HCT116 (cell line): ENCODE results near the gene CSAD. TPM values are rescaled to one million over a fixed set of nuclear protein-coding genes. Genes with fewer than 3 reads are reported as not detected.

Source experiments
- ATAC-seq: fragments of 200-7000 bp; cut with Tn5 transposase; 2 replicates; pipeline ENCODE4 v1.9.1; 2020; ENCODE audit warnings: mild to moderate bottlenecking, moderate library complexity
- BruUV-seq: library from RNA; stranded (reverse); fragments of 400-500 nt; replicated peaks from 2 replicates; lab custom pipeline; 2021; lab: Mats Ljungman, UMichigan
- CTCF ChIA-PET: fragments of 300-600 bp; sonication (Branson Sonifier 250); formaldehyde crosslinking; loops from one replicate; lab custom pipeline; 2021; ENCODE audit warnings: antibody characterized with exemption; lab: Charles Lee
- POLR2A ChIA-PET: fragments of 300-600, 350-600 bp; sonication (Branson Sonifier 250); formaldehyde crosslinking; loops from one replicate; lab custom pipeline; 2021; ENCODE audit warnings: antibody characterized with exemption; lab: Charles Lee
- RAD21 ChIA-PET, 2 experiments: fragments of 300-600 bp; sonication (Branson Sonifier 250); formaldehyde crosslinking; loops; one replicate each; lab custom pipeline; 2023; ENCODE audit warnings: low total read pairs in 2 of 2; ENCODE audit not compliant: uncharacterized antibody in 2 of 2, unreplicated experiment in 2 of 2, low non-redundant PET in 1 of 2; lab: Charles Lee
- DNase-seq: peaks from one replicate; pipeline ENCODE4 v3.0.0-alpha.2; 2010; ENCODE audit warnings: low read depth, low spot score
- H2AFZ ChIP-seq: fragments of 200-600 bp; shearing (Covaris generic), sonication (generic); 2 replicates; pipeline ENCODE4 v1.6.1; 2017; ENCODE audit warnings: low read depth, mixed run types, mixed read lengths, antibody characterized with exemption, low read length; ENCODE audit not compliant: poor library complexity, severe bottlenecking
- H3K27ac ChIP-seq: 2 replicates; pipeline ENCODE4 v1.5.1; 2012; ENCODE audit warnings: low read depth, low read length
- H3K27me3 ChIP-seq: fragments of 200-600 bp; sonication (generic); 2 replicates; pipeline ENCODE4 v1.6.1; 2016; ENCODE audit warnings: mixed run types, low read length, mixed read lengths; ENCODE audit not compliant: insufficient read depth
- H3K36me3 ChIP-seq, 2 experiments: fragments of 200-500 bp in 1 of 2; fragments of 200-600 bp in 1 of 2; sonication (Bioruptor generic) in 1 of 2; sonication (generic) in 1 of 2; 2 replicates each; pipeline versions ENCODE4 v1.5.1 to v1.6.1; 2014 to 2016; ENCODE audit warnings: low read length in 2 of 2, inconsistent platforms in 1 of 2, mixed read lengths in 1 of 2, mixed run types in 1 of 2; ENCODE audit not compliant: insufficient read depth in 2 of 2, control insufficient read depth in 1 of 2
- H3K4me1 ChIP-seq, 2 experiments: fragments of 200-600 bp in 1 of 2; sonication (generic) in 1 of 2; 2 replicates each; pipeline versions ENCODE4 v1.5.1 to v1.6.1; 2012 to 2017; ENCODE audit warnings: low read length in 2 of 2, inconsistent platforms in 1 of 2, mild to moderate bottlenecking in 1 of 2, mixed read lengths in 1 of 2, mixed run types in 1 of 2, moderate library complexity in 1 of 2; ENCODE audit not compliant: insufficient read depth in 2 of 2, control insufficient read depth in 1 of 2
- H3K4me2 ChIP-seq: fragments of 200-600 bp; sonication (generic); 2 replicates; pipeline ENCODE4 v1.6.1; 2017; ENCODE audit warnings: mixed run types, low read length, mixed read lengths
- H3K4me3 ChIP-seq, 2 experiments: fragments of 200-600 bp in 1 of 2; sonication (generic) in 1 of 2; replicated peaks in 1 of 2; 2 replicates each; pipeline ENCODE4 v1.5.1; 2011 to 2016; ENCODE audit warnings: low read length in 2 of 2, control low read depth in 1 of 2, low read depth in 1 of 2, mild to moderate bottlenecking in 1 of 2, mixed read lengths in 1 of 2, mixed run types in 1 of 2
- H3K79me2 ChIP-seq: fragments of 200-600 bp; sonication (generic); 2 replicates; pipeline ENCODE4 v1.6.1; 2017; ENCODE audit warnings: mild to moderate bottlenecking, mixed run types, low read length, moderate library complexity, mixed read lengths; ENCODE audit not compliant: insufficient read depth
- H3K9ac ChIP-seq: fragments of 200-600 bp; sonication (generic); 2 replicates; pipeline ENCODE4 v1.6.1; 2016; ENCODE audit warnings: low read length, mixed read lengths
- H3K9me2 ChIP-seq: fragments of 200-600 bp; sonication (generic), shearing (Covaris generic); 2 replicates; pipeline ENCODE4 v1.6.1; 2017; ENCODE audit warnings: mixed run types, mild to moderate bottlenecking, moderate library complexity; ENCODE audit not compliant: insufficient read depth
- H3K9me3 ChIP-seq, 2 experiments: fragments of 200-500 bp in 1 of 2; fragments of 200-600 bp in 1 of 2; sonication (Bioruptor generic) in 1 of 2; sonication (generic) in 1 of 2; 2 replicates each; pipeline ENCODE4 v1.6.1; 2014 to 2017; ENCODE audit warnings: low read length in 2 of 2, mixed read lengths in 2 of 2, inconsistent platforms in 1 of 2, low read depth in 1 of 2, mild to moderate bottlenecking in 1 of 2, mixed run types in 1 of 2, moderate library complexity in 1 of 2; ENCODE audit not compliant: control insufficient read depth in 1 of 2, insufficient read depth in 1 of 2
- H4K20me1 ChIP-seq: fragments of 200-600 bp; sonication (generic), shearing (Covaris generic); 2 replicates; pipeline ENCODE4 v1.6.1; 2017; ENCODE audit warnings: mixed run types, mild to moderate bottlenecking, moderate library complexity; ENCODE audit not compliant: insufficient read depth
- CBX3 ChIP-seq: IDR thresholded peaks from 2 replicates; pipeline ENCODE4 v1.6.1; 2012; ENCODE audit warnings: low read depth
- CEBPB ChIP-seq: IDR thresholded peaks from 2 replicates; pipeline ENCODE4 v1.6.1; 2012; ENCODE audit warnings: low read depth
- CTCF ChIP-seq, 3 experiments: fragments of 200-600 bp in 1 of 3; sonication (generic) in 1 of 3; IDR thresholded peaks in 2 of 3; conservative IDR thresholded peaks in 1 of 3; 2 replicates each; pipeline ENCODE4 v1.5.1; 2012 to 2017; ENCODE audit warnings: low read depth in 2 of 3, low read length in 2 of 3, antibody characterized with exemption in 1 of 3, borderline replicate concordance in 1 of 3, control low read depth in 1 of 3, mild to moderate bottlenecking in 1 of 3, mixed read lengths in 1 of 3, mixed run types in 1 of 3, moderate library complexity in 1 of 3; ENCODE audit not compliant: insufficient read depth in 1 of 3
- ELF1 ChIP-seq: IDR thresholded peaks from 2 replicates; pipeline ENCODE4 v1.6.1; 2012; ENCODE audit warnings: low read depth, borderline replicate concordance
- EZH2phosphoT487 ChIP-seq: fragments of 200-600 bp; IDR thresholded peaks from 2 replicates; pipeline ENCODE4 v1.6.1; 2018; ENCODE audit warnings: antibody characterized with exemption, borderline replicate concordance
- FOSL1 ChIP-seq: IDR thresholded peaks from 2 replicates; pipeline ENCODE4 v1.6.1; 2012; ENCODE audit warnings: low read depth
- JUND ChIP-seq: IDR thresholded peaks from 2 replicates; pipeline ENCODE4 v1.6.1; 2012
- POLR2AphosphoS5 ChIP-seq: IDR thresholded peaks from 2 replicates; pipeline ENCODE4 v1.6.1; 2011; ENCODE audit warnings: mild to moderate bottlenecking, low read depth, low read length, moderate library complexity
- RAD21 ChIP-seq: IDR thresholded peaks from 2 replicates; pipeline ENCODE4 v1.6.1; 2012; ENCODE audit warnings: low read depth, mild to moderate bottlenecking
- REST ChIP-seq: IDR thresholded peaks from 2 replicates; pipeline ENCODE4 v1.6.1; 2012; ENCODE audit warnings: low read depth
- SIN3A ChIP-seq: IDR thresholded peaks from 2 replicates; pipeline ENCODE4 v1.6.1; 2012; ENCODE audit warnings: low read depth
- SP1 ChIP-seq: IDR thresholded peaks from 2 replicates; pipeline ENCODE4 v1.6.1; 2012; ENCODE audit warnings: low read depth
- SRF ChIP-seq: IDR thresholded peaks from 2 replicates; pipeline ENCODE4 v1.6.1; 2012; ENCODE audit warnings: low read depth
- TCF7L2 ChIP-seq: IDR thresholded peaks from 2 replicates; pipeline ENCODE4 v1.7.0; 2011; ENCODE audit warnings: borderline replicate concordance, inconsistent platforms; ENCODE audit not compliant: insufficient read depth, insufficient read length; ENCODE audit errors: extremely low read depth
- YY1 ChIP-seq: IDR thresholded peaks from 2 replicates; pipeline ENCODE4 v1.6.1; 2011; ENCODE audit warnings: low read length, low read depth, moderate library complexity, mild to moderate bottlenecking; ENCODE audit not compliant: insufficient replicate concordance; ENCODE audit errors: extremely low read depth
- ZFX ChIP-seq: fragments of 450-650 bp; IDR thresholded peaks from 2 replicates; pipeline ENCODE4 v1.6.1; 2017
- intact Hi-C: fragments of 100-400 bp; cut with micrococcal nuclease; formaldehyde crosslinking; loops from 2 replicates; pipeline ENCODE4 v1.10.0; 2022
- total RNA-seq: library from RNA; stranded (reverse); gene quantifications from one replicate; pipeline ENCODE4 v1.2.1, GENCODE V29; 2021; ENCODE audit not compliant: unreplicated experiment
- TF ChIP-seq, protein P1 (sequence below): IDR thresholded peaks from 2 replicates; pipeline ENCODE4 v1.6.1; 2012

CSAD gene
- total RNA-seq, 1 experiment from 2014 or later, result 20.3 TPM

DNA sequence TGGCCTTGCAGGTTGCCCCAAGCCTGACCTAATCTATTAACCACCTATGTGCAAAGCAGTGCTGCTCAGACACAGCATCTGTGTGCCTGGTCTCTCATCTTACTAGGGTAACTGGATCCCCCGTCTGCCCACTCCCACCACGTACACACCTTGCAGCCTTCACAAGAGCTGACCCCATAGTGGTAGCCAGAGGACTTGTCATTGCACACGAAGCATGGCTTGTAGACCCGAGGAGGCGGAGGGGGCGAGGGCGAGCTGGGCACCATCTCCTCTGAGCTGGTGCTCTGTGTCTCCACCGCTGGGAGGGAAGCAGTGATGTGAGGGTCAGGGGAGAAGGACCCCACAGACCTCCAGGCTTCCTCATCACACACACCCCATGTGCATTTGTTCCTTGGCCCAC lies 34.8 kb upstream of the CSAD start:
- intact Hi-C loops, result no loop called here
- Histone ChIP-seq H3K4me3 (no peak overlapping the region), H3K9me3 (no peaks in the 10 kb centered on the region), H3K9me2 (no peaks in the 10 kb centered on the region), H3K79me2 (peaks cover 40% of the 10 kb centered on the region)
- TF ChIP-seq SIN3A (no peak), POLR2AphosphoS5 (no peak), ELF1 (no peak), SP1 (no peak), FOSL1 (no peak), RAD21 (no peak), SRF (no peak), JUND (no peak), TCF7L2 (no peak), ZFX (no peak), EZH2phosphoT487 (no peak), CBX3 (no peak), YY1 (no peak), CEBPB (no peak), CTCF (IDR thresholded peaks at IDR 0.05 in 2 of 3, conservative IDR thresholded peaks at IDR 0.05 in 1 of 3; ENCODE audit: borderline replicate concordance in 1 of 3, insufficient read depth in 1 of 3, low read depth in 2 of 3, low read length in 2 of 3) (no peak), REST (no peak)
- TF ChIP-seq, protein P1, sequence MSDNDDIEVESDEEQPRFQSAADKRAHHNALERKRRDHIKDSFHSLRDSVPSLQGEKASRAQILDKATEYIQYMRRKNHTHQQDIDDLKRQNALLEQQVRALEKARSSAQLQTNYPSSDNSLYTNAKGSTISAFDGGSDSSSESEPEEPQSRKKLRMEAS, result no peak
- TF ChIP-seq, all 23 proteins: peak for 0
- H3K27me3 ChIP-seq, result no peaks in the 10 kb centered on the region
- BruUV-seq, result no TSS peak
- ChIA-PET RAD21 (no interaction called here), CTCF (interaction anchor here (1.4 to 4.5 kb wide), 3 partner anchors 18 to 106 kb away, joined by 3 to 43 read pairs (median 34); partner anchors contain the start of gene AAAS), POLR2A (no interaction called here)
- peaks cover 22 to 38% of the 10 kb centered on the region in 2 experiments for H3K4me1 ChIP-seq
- ATAC-seq (no peak), DNase-seq (no peak)
- no peak overlapping the region for H3K27ac ChIP-seq
- no peak overlapping the region for H2AFZ ChIP-seq
- H3K4me2 ChIP-seq, result no peak overlapping the region
- H3K36me3 ChIP-seq, result peaks cover 11 to 27% of the 10 kb centered on the region in 2 experiments
- H4K20me1 ChIP-seq, result no peaks in the 10 kb centered on the region
- no peak overlapping the region for H3K9ac ChIP-seq
